Neural progenitor cell (in vitro differentiated cells): Measurements from ENCODE around the gene GJA10. TPM values are rescaled to one million over a fixed set of nuclear protein-coding genes. Genes with fewer than 3 reads are reported as not detected.
A peak's percentile ranks its signal among the peaks of the same experiment; 100 is the strongest.

Source experiments
- DNase-seq: peaks from one replicate; pipeline ENCODE4 v3.0.0-alpha.2; 2016; ENCODE audit warnings: low spot score
- H2AFZ ChIP-seq: fragments of 200-600 bp; sonication (generic); replicated peaks from 2 replicates; pipeline ENCODE4 v1.6.1; 2016; ENCODE audit warnings: antibody characterized with exemption
- H3F3A ChIP-seq: fragments of 200-600 bp; sonication (generic); 2 replicates; pipeline ENCODE4 v1.6.1; 2016; ENCODE audit warnings: antibody characterized with exemption, low read depth
- H3K27ac ChIP-seq: fragments of 200-600 bp; sonication (generic); 2 replicates; pipeline ENCODE4 v1.5.1; 2016; ENCODE audit warnings: mild to moderate bottlenecking
- H3K27me3 ChIP-seq: fragments of 200-600 bp; sonication (generic); 2 replicates; pipeline ENCODE4 v1.6.1; 2016; ENCODE audit warnings: mild to moderate bottlenecking, moderate library complexity
- H3K36me3 ChIP-seq: fragments of 200-600 bp; sonication (generic); 2 replicates; pipeline ENCODE4 v1.5.1; 2016
- H3K4me1 ChIP-seq: fragments of 200-600 bp; sonication (generic); 2 replicates; pipeline ENCODE4 v1.6.1; 2016; ENCODE audit warnings: mixed run types
- H3K4me2 ChIP-seq: fragments of 200-600 bp; sonication (generic); 2 replicates; pipeline ENCODE4 v1.6.1; 2016
- H3K4me3 ChIP-seq: fragments of 200-600 bp; sonication (generic); 2 replicates; pipeline ENCODE4 v1.5.1; 2016
- H3K79me2 ChIP-seq: fragments of 200-600 bp; sonication (generic); 2 replicates; pipeline ENCODE4 v1.6.1; 2016; ENCODE audit warnings: low read depth
- H3K9ac ChIP-seq: fragments of 200-600 bp; sonication (generic); 2 replicates; pipeline ENCODE4 v1.6.1; 2016
- H3K9me3 ChIP-seq: fragments of 200-600 bp; sonication (generic); 2 replicates; pipeline ENCODE4 v1.5.1; 2016; ENCODE audit warnings: low read depth
- H4K20me1 ChIP-seq: fragments of 200-600 bp; sonication (generic); 2 replicates; pipeline ENCODE4 v1.6.1; 2016; ENCODE audit warnings: low read depth
- H3K27ac Mint-ChIP-seq: 3 replicates; pipeline ENCODE4 v1.8.0; 2021; ENCODE audit warnings: mixed read lengths
- H3K27me3 Mint-ChIP-seq: 2 replicates; pipeline ENCODE4 v1.8.0; 2022; ENCODE audit warnings: low read depth, mild to moderate bottlenecking, inconsistent platforms, moderate library complexity, mixed read lengths; ENCODE audit not compliant: insufficient read depth
- H3K36me3 Mint-ChIP-seq: 3 replicates; pipeline ENCODE4 v1.8.0; 2021; ENCODE audit warnings: mixed read lengths
- H3K4me1 Mint-ChIP-seq: 3 replicates; pipeline ENCODE4 v1.8.0; 2021; ENCODE audit warnings: mixed read lengths
- H3K4me3 Mint-ChIP-seq: 3 replicates; pipeline ENCODE4 v1.8.0; 2021; ENCODE audit warnings: mild to moderate bottlenecking, moderate library complexity, mixed read lengths
- H3K9me3 Mint-ChIP-seq: 3 replicates; pipeline ENCODE4 v1.8.0; 2020; ENCODE audit warnings: mixed read lengths
- EZH2 ChIP-seq: fragments of 200-600 bp; sonication (generic); IDR thresholded peaks from 2 replicates; pipeline ENCODE4 v1.6.1; 2017; ENCODE audit warnings: antibody characterized with exemption, mild to moderate bottlenecking, moderate library complexity
- EZH2phosphoT487 ChIP-seq: fragments of 200-600 bp; sonication (generic); IDR thresholded peaks from 2 replicates; pipeline ENCODE4 v1.6.1; 2017; ENCODE audit warnings: antibody characterized with exemption
- total RNA-seq: library from RNA; depleted of rRNA; stranded (reverse); fragments of >200 nt; gene quantifications from 2 replicates; pipeline ENCODE4 v1.2.3, GENCODE V29; 2015; ENCODE audit warnings: low replicate concordance
- TF ChIP-seq, protein P1 (sequence below): fragments of 200-600 bp; sonication (generic); IDR thresholded peaks from 2 replicates; pipeline ENCODE4 v1.5.1; 2017; ENCODE audit warnings: antibody characterized with exemption, mild to moderate bottlenecking

GJA10 gene
- total RNA-seq, 1 donor from 2014 or later, result not detected

DNA sequence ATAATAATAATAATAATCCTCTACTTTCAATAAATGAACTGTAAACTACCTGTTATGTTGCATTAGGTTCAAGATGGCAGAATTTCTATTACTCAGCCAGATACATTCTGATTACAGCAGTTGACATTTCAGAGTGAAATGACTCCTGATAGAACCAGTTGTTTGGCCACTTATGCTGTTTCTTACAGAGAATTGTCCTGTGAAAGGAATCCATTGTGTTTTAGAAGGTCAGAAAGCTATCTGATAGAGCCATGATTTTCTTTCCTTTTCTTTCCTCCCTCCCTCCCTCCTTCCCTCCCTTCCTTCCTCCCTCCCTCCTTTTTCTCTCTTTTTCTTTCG, 16.6 kb downstream of the GJA10 start:
- H3K79me2 ChIP-seq, result no peaks in the 10 kb centered on the region
- no peak for DNase-seq
- H3K9me3 ChIP-seq, result no peaks in the 10 kb centered on the region
- H3K27ac ChIP-seq, result peak overlapping the region; percentile 92
- Mint-ChIP-seq H3K4me3 (peak overlapping the region; percentile 44), H3K27me3 (peaks cover 2% of the 10 kb centered on the region), H3K9me3 (peaks cover 39% of the 10 kb centered on the region), H3K27ac (peak overlapping the region; percentile 97), H3K4me1 (peaks cover 32% of the 10 kb centered on the region), H3K36me3 (peaks cover 19% of the 10 kb centered on the region)
- H3K4me2 ChIP-seq, result peak overlapping the region; percentile 57
- TF ChIP-seq EZH2phosphoT487 (no peak), EZH2 (no peak)
- TF ChIP-seq, protein P1, sequence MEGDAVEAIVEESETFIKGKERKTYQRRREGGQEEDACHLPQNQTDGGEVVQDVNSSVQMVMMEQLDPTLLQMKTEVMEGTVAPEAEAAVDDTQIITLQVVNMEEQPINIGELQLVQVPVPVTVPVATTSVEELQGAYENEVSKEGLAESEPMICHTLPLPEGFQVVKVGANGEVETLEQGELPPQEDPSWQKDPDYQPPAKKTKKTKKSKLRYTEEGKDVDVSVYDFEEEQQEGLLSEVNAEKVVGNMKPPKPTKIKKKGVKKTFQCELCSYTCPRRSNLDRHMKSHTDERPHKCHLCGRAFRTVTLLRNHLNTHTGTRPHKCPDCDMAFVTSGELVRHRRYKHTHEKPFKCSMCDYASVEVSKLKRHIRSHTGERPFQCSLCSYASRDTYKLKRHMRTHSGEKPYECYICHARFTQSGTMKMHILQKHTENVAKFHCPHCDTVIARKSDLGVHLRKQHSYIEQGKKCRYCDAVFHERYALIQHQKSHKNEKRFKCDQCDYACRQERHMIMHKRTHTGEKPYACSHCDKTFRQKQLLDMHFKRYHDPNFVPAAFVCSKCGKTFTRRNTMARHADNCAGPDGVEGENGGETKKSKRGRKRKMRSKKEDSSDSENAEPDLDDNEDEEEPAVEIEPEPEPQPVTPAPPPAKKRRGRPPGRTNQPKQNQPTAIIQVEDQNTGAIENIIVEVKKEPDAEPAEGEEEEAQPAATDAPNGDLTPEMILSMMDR, result no peak
- H2AFZ ChIP-seq, result peak overlapping the region; percentile 36
- peaks cover 22% of the 10 kb centered on the region for H3K4me1 ChIP-seq
- H3F3A ChIP-seq, result peaks cover 21% of the 10 kb centered on the region
- no peak overlapping the region for H3K4me3 ChIP-seq
- no peaks in the 10 kb centered on the region for H4K20me1 ChIP-seq
- no peak overlapping the region for H3K9ac ChIP-seq
- H3K27me3 ChIP-seq, result no peaks in the 10 kb centered on the region
- no peaks in the 10 kb centered on the region for H3K36me3 ChIP-seq

DNA sequence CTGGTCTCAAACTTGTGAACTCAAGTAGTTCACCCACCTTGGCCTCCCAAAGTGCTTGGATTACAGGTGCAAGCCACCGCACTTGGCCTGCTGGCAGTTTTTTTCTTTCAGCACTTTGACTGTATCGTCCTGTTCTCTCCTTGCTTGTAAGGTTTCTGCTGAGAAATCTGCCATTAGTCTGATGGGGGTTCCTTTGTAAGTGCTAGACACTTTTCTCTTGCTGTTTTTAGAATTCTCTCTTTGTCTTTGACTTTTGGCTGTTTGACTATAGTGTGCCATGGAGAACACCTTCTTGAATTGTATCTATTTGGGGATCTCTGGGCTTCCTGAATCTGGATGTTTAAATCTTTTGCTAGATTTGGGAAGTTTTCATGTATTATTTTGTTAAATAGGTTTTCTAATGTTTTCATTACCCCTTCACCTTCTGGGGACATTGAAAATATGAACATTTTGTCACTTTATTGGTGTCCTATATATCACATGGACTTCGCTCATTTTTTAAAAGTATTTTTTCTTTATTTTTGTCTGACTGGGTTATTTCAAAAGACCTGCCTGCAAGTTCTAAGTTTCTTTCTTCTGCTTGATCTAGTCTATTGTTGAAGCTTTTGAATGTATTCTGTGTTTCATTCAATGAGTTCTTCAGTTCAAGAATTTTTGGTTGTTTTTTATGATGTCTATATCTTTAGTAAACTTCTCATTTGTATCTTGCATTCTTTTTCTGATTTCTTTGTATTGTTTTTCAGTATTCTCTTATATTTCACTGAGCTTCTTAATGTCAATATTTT, 22.1 kb downstream of the GJA10 start:
- Mint-ChIP-seq H3K9me3 (peaks cover 39% of the 10 kb centered on the region), H3K4me3 (no peak overlapping the region), H3K27me3 (no peaks in the 10 kb centered on the region), H3K27ac (no peak overlapping the region), H3K36me3 (peaks cover 8% of the 10 kb centered on the region), H3K4me1 (peaks cover 21% of the 10 kb centered on the region)
- Histone ChIP-seq H4K20me1 (no peaks in the 10 kb centered on the region), H3K27me3 (no peaks in the 10 kb centered on the region), H3K4me1 (peaks cover 5% of the 10 kb centered on the region), H3K4me2 (no peak overlapping the region), H2AFZ (no peak overlapping the region), H3K9ac (no peak overlapping the region), H3K79me2 (no peaks in the 10 kb centered on the region), H3K27ac (no peak overlapping the region), H3F3A (no peaks in the 10 kb centered on the region), H3K36me3 (peaks cover 9% of the 10 kb centered on the region), H3K9me3 (peaks cover 9% of the 10 kb centered on the region), H3K4me3 (no peak overlapping the region)
- no peak for DNase-seq
- TF ChIP-seq EZH2phosphoT487 (no peak), EZH2 (no peak)
- TF ChIP-seq, protein P1, result no peak

- Histone ChIP-seq H3K9me3 (peaks cover 9% of the 10 kb centered on the region), H3F3A (no peaks in the 10 kb centered on the region)
These were observed 22.9 kb downstream of the GJA10 start for GRCh38 chr6:89917216-89917615.

More at GRCh38 chr6:89917216-89917615, 22.9 kb downstream of the GJA10 start:
- no peak for DNase-seq
- Mint-ChIP-seq H3K4me1 (peaks cover 14% of the 10 kb centered on the region), H3K27me3 (no peaks in the 10 kb centered on the region), H3K36me3 (peaks cover 7% of the 10 kb centered on the region), H3K9me3 (peaks cover 39% of the 10 kb centered on the region), H3K27ac (peak overlapping the region; percentile 11), H3K4me3 (no peak overlapping the region)
- Histone ChIP-seq H3K36me3 (peaks cover 9% of the 10 kb centered on the region), H3K9ac (no peak overlapping the region), H3K27ac (no peak overlapping the region), H3K27me3 (no peaks in the 10 kb centered on the region), H4K20me1 (no peaks in the 10 kb centered on the region), H3K4me3 (no peak overlapping the region), H2AFZ (no peak overlapping the region), H3K4me2 (no peak overlapping the region), H3K4me1 (no peaks in the 10 kb centered on the region), H3K79me2 (no peaks in the 10 kb centered on the region)
- TF ChIP-seq EZH2phosphoT487 (no peak), EZH2 (no peak)
- TF ChIP-seq, protein P1, result no peak
